HG03521 (cell line): ENCODE data around the gene DNAL4.

Experiments used
- ATAC-seq: cut with Tn5 transposase; IDR thresholded peaks from one replicate; pipeline ENCODE4 v1.9.1; 2021; ENCODE audit warnings: mild to moderate bottlenecking, moderate library complexity; ENCODE audit not compliant: unreplicated experiment

Gene DNAL4

DNA sequence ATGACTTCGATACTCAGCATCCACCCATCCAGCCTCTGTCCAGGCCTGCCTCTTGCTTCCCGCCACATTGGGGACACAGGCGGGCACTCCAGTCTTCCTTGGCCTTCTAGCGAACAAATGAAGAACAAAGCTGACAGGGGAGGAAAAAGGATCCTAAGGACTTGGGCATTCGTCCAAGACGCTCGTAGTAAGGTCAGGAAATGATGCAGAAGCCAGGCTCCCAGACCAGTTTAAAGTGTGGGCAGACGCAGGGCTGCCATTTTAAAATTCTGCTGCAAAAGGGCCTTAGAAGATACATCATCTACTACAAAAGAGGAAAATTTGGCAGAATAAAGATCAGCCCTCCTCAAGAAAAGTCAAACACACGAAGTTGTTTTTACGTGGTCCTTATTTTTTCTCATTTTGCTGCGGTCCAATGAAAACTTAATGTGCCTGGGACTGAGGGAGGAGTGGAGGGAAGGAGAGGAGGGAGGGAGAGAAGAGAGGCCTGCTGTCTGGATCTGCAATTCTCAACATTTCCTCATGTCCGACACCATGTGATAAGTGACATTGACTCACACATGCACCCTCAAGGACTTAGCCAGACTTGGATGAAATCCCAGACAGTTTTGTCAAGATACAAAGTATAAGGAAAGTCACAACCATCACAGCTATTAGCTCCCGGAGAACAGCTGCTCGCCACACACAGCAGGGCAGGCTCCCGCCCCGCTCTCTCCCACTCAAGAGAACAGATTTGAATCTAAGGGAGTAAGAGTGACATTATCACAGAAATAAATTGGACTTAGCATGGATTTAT is 5.7 kb downstream of the DNAL4 start:
- no peak for ATAC-seq

DNA sequence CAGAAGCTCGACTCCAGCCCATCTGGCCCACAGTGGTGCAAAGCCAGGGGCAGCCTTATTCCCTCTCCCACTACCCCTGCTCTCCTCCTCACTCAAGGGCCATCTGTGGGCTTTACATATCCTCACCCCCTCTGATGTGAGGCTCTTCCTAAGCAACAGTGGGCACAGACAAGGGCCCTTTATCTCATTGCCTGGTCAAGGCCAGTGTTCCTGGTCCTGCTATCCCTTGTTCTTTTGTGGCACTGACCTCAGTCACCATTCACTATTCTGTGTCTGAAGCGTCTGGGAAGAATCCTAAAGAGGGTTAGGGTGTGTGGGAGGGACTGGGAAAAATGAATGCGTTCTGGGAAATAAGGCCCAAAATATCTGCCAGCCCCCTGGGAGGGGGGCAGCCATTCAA is 7.3 kb downstream of the DNAL4 start:
- ATAC-seq: no peak

- no peak for ATAC-seq
Measured at GRCh38 chr22:38784856-38785255, 9.1 kb downstream of the DNAL4 start.

- no peak for ATAC-seq
Measured at GRCh38 chr22:38784035-38784434, 9.9 kb downstream of the DNAL4 start.

GRCh38 chr22:38783095-38783615 is 10.8 kb downstream of the DNAL4 start:
- no peak for ATAC-seq

DNA sequence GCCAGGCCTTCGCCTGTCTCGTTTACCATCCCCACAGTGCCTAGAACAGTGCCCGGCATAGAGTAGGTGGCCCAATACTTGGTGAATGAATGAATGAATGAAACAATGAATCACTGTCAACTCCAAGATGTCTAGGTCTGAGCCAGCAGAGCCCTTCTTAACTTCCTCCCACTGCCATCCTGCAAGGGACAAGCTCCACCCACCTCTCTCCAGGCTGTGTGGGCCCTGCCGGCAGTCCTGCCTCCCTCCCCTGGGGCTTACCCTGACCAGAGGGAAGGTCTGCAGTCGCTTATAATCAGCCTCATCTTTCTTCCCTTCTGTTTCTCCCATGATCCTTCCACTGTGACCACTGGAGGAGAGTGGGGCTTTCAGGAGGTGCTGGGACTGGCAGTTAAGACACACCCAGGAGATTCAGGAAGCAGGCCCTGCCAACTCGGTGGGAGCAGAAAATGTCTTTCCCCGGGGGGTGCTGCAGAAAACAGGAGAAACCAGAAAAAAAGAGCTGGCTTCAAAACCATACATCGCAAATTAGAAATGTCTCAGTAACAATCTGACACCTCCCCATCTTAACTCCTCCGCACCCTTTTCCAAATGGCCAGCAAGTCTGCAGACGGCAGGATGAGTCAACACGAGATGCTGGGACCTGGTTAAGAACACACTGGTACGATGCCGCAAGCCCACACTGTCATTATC is 11.4 kb downstream of the DNAL4 start:
- no peak for ATAC-seq

DNA sequence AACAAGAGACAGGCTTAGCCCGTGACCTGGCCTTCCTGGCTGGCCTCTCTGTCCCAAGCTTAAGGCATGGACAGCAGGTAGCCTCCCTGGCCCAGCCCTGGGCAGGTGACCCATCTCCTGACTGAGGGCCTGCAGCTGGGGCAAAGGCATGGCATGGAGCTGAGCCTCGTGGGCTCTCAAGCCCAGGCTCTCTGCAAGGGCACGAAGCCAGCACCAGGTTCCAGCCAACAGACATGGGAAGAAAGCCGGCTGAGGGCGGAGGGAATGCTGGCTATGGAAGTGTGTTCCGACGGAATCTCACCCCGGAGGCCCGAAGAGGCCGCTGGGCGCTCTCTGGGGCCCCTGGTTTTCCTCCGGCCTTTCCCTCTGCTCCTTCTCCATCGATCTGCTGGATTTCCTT is 12.9 kb downstream of the DNAL4 start:
- no peak for ATAC-seq

DNA sequence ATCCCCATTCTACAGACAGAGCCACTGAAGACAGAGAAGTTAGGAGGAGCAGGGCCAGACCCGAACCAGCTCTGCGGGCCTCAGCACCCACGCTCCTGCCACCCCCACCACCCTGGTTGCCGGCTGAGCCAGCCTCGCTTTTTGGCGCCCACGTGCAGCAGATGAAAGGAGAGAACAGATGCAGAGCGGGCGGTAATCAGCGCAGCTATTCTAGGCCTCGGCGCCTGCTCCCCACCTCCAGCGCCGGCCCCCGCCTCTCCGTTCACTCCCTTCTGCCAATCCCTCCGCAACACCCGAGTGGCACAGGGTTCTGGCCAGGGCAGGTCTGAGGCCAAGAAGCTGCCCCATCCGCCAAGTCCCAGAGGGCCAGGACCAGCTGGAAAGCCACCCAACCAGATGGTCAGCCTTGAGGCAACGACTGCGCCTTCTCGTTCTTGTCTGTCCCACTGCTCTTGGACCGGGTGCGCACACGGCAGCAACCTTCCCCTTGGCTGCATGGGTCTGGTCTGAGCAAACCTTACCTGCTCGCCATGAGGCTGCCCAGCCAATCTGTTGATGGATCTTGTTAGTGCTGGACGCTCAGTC is 16.8 kb downstream of the DNAL4 start:
- no peak for ATAC-seq

- no peak for ATAC-seq
Measured at GRCh38 chr22:38776086-38776485, 17.9 kb downstream of the DNAL4 start.

DNA sequence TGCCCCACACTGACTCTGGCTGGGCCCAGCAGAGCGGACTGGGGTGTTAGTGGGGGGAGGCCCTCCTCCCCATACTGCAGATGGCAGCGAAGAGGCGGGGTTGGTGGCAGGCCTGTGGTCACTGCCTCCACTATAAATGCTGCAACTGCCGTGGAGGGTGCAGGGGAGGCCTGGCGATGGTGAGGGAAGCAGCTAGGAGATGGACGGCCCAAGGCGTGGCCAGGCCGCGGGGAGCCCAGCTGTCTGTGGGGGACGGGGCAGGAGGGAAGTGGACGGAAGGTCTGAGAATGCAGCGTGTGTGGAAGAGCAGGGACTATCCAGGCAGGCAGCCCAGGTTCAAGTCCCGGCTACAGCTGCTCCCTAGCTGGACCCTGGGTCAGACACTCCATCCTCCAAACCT is 18.3 kb downstream of the DNAL4 start:
- no peak for ATAC-seq

- no peak for ATAC-seq
Measured at GRCh38 chr22:38774496-38775166, 19.3 kb downstream of the DNAL4 start.

DNA sequence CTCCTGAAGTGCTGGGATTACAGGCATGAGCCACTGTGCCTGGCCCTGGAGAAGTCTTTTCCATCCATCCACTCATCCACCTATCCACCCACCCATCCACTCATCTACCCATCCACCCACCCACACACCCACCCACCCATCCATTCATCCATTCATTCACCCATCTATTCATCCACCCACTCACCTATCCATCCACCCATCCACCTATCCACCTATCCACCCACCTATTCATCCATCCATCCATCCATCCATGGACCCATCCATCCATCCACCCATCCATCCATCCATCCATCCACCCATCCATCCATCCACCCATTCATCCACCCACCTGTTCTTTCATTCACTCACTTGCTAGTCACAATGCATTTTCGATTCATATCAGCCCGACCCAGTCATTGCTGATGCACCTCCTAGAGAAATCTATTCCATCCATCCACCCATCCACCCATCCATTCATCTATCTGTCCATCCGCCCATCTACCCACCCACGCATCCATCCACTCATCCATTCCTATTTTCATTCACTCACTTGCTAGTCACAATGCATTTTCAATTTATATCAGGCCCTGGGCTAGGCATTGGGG is 20.5 kb downstream of the DNAL4 start:
- no peak for ATAC-seq

DNA sequence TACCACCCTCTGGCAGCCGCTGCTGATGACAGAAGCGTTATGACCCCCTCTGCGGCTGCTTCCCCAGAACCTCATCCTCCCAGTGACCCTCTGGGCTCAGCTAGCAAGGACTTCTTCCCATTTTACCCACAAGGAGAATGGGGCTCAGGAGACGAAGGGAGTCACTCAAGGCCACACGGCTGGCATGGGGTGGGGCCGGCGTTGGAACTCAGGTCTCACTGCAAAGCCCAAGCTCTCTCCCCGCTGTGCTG is 21.4 kb downstream of the DNAL4 start:
- ATAC-seq: no peak

DNA sequence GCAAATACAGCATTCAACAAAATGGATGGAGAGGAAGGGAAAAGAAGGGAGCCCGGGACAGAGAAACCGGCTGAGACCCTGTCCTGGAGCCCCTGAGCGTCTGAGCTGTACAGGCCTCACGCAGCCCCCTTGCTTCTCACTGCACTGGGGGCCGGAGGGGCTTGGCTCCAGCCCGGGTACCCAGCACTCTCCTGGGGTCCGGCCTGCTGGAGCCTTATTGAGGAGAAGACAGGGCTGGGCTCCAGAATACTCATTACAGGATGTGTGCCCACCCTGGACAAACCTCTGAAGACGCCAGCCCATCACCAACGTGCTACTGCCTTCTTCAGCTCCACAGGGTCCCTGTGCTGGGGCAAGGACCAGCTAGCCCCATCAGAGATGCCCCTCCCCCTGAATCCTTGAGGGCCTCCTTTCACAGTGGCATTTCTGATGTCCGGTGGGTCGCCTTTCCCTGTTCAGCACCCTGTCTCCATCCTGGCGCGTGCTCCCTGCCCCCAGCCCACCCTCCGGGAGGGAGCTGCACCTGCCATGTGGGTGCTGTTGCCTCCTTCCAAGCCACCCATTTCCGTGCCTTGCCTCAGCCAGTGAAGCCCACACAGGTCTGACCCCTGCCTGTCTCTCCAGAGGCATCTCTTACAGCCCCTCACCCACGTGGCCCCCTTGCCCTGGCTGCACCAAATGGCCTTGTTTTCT is 23.5 kb downstream of the DNAL4 start:
- ATAC-seq: no peak

DNA sequence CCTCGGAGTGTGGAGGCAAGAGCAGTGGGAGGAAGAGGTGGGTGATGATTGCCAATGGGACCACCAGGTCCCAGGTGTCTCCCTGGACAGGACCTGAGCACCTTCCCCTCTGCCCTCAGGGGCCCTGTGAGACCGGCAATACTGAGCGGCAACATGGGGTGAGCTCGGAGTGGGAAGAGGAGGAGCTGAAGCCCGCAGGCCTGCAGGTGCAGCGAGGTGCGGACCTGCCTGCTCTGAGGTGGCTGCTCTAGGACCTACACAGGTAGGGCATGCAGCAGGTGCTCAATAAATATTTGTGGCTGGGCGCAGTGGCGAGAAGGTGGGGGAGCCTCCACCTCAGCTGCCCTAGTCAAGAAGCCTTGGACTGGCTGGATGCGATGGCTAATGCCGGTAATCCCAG is 25.9 kb downstream of the DNAL4 start:
- no peak for ATAC-seq

- no peak for ATAC-seq
Measured at GRCh38 chr22:38767313-38767712, 26.6 kb downstream of the DNAL4 start.

GRCh38 chr22:38766076-38766777 is 27.7 kb downstream of the DNAL4 start:
- ATAC-seq: no peak

DNA sequence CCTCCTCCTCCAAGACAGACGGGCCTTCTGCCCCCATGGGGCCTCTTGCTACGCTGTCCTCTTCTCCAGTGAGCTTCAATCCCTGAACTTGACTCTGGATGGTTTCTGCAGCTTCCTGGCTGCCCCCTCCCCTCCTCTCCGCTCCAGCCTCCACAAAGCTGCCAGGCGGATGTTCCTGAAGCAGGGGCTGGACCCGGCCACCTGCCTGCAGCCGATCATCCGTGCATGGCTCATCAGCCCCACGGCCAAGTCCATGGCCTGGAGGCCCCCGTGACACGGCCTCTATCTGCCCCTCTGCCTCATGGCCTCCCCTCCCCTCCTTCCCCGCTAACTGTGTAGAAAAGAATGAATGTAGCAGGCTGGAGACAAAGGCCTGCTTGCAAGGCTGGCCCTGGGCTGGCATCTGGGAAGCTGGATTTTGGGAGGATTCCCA is 31.4 kb downstream of the DNAL4 start:
- ATAC-seq: no peak

- ATAC-seq: no peak
Measured at GRCh38 chr22:38761202-38762162, 32.5 kb downstream of the DNAL4 start.
